ENCODE measurements around the gene EFCAB12. TPM values are rescaled to one million over a fixed set of nuclear protein-coding genes. Genes with fewer than 3 reads are reported as not detected.

EFCAB12 gene
- total and polyA plus RNA-seq, 2 of the 13 experiments (the other 11 are each of a cell fraction or from before 2014, with no cell fraction given): 0.31 to 2.4 TPM

DNA sequence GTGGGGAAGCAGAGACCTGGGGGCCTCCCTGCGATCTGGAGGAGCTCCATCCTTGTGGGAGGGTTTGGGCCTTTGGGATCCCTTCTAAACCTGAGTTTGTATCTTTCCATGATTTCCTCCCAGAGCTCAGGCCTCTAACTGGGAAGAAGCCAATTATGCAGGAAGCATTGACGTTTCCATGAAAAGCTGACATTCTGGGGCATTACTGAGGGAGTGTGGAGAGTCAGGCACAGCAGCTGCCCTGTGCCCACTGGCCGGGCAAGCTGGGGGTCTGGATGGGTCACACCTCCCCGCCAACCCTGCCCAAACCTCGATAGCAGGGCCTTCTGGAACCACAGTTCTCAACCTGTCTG lies 74.9 kb downstream of the EFCAB12 start:
- WGBS (ENCODE audit: low lambda C conversion rate): 11% methylated on average over 3 of the region's 5 CpGs
- in situ Hi-C loops (cut with HindIII; ENCODE audit: extremely low pct_ligation_motif_present, low pct_unique_long_range_greater_than_20kb): no loop called here
- no peak overlapping the region for H3K4me3 ChIP-seq (replicated peaks in 1 of 3; ENCODE audit: insufficient read depth in 1 of 3, low read depth in 2 of 3, low read length in 3 of 3)
- no peaks in the 10 kb centered on the region for H4K20me1 ChIP-seq (ENCODE audit: insufficient read depth, low read length)
- TF ChIP-seq HOXA9 (CRISPR knock-in tag; IDR thresholded peaks at IDR 0.05; ENCODE audit: borderline replicate concordance) (no peak), CC2D1A (CRISPR knock-in tag; IDR thresholded peaks at IDR 0.05) (no peak), YY1 (IDR thresholded peaks at IDR 0.05; ENCODE audit: insufficient read depth, insufficient replicate concordance, low read depth, low read length) (no peak), NFIB (CRISPR knock-in tag; IDR thresholded peaks at IDR 0.05; ENCODE audit: borderline replicate concordance) (no peak), ZNF296 (CRISPR knock-in tag; conservative IDR thresholded peaks at IDR 0.05) (no peak), TBP (CRISPR knock-in tag; IDR thresholded peaks at IDR 0.05) (no peak), ZZZ3 (CRISPR knock-in tag; IDR thresholded peaks at IDR 0.05; ENCODE audit: borderline replicate concordance) (no peak), MEF2D (CRISPR knock-in tag; IDR thresholded peaks at IDR 0.05) (no peak)
- no peak overlapping the region for H3K9ac ChIP-seq (ENCODE audit: insufficient read depth, low read depth, low read length)
- ATAC-seq (no peak), FAIRE-seq (no peak), DNase-seq (ENCODE audit: low spot score) (no peak)
- no peak overlapping the region for H3K27ac ChIP-seq (ENCODE audit: extremely low read length, insufficient read depth, low read length)
- peaks cover 29% of the 10 kb centered on the region for H3K4me1 ChIP-seq (ENCODE audit: insufficient read depth, low read length)
- H3K27me3 ChIP-seq (ENCODE audit: control insufficient read depth in 1 of 2, insufficient read depth in 2 of 2, low read length in 2 of 2): peaks cover 4 to 53% of the 10 kb centered on the region in 2 experiments; a peak in 4 of 5 replicates
- no TSS peak for BruUV-seq (replicated peaks)
- POLR2A ChIA-PET: interaction anchor here (0.9 kb wide), 1 partner anchor 37 kb away, joined by 3 read pairs; a partner anchor contains a TSS
- no peak overlapping the region for H3K4me2 ChIP-seq (ENCODE audit: low read depth, low read length)
- H2AFZ ChIP-seq (ENCODE audit: low read length): no peak overlapping the region
- no peaks in the 10 kb centered on the region for H3K9me3 ChIP-seq (ENCODE audit: low read length)
- CTCF ChIA-PET (ENCODE audit: low intra/inter-chr PET ratio, low total read pairs): no interaction called here
- intact Hi-C loops (cut with micrococcal nuclease; ENCODE audit: unreplicated experiment): no loop called here
- no peaks in the 10 kb centered on the region for H3K79me2 ChIP-seq (ENCODE audit: insufficient read depth, low read length)
- H3K36me3 ChIP-seq (replicated peaks in 1 of 2; ENCODE audit: control insufficient read depth in 1 of 2, insufficient read depth in 2 of 2, low read length in 2 of 2): no peaks in the 10 kb centered on the region

Measured in HepG2 (cell line).